ENCODE measurements around the gene STIM1. TPM values are rescaled to one million over a fixed set of nuclear protein-coding genes. Genes with fewer than 3 reads are reported as not detected.

The STIM1 gene
- 28.7 and 35.6 TPM in 2 replicates for total RNA-seq

GRCh38 chr11:3854977-3855807 lies at the start of gene STIM1:
TSS of gene STIM1 (plus strand) at chr11:3855664. CDS start at chr11:3856271, 607 bp downstream.

DNA sequence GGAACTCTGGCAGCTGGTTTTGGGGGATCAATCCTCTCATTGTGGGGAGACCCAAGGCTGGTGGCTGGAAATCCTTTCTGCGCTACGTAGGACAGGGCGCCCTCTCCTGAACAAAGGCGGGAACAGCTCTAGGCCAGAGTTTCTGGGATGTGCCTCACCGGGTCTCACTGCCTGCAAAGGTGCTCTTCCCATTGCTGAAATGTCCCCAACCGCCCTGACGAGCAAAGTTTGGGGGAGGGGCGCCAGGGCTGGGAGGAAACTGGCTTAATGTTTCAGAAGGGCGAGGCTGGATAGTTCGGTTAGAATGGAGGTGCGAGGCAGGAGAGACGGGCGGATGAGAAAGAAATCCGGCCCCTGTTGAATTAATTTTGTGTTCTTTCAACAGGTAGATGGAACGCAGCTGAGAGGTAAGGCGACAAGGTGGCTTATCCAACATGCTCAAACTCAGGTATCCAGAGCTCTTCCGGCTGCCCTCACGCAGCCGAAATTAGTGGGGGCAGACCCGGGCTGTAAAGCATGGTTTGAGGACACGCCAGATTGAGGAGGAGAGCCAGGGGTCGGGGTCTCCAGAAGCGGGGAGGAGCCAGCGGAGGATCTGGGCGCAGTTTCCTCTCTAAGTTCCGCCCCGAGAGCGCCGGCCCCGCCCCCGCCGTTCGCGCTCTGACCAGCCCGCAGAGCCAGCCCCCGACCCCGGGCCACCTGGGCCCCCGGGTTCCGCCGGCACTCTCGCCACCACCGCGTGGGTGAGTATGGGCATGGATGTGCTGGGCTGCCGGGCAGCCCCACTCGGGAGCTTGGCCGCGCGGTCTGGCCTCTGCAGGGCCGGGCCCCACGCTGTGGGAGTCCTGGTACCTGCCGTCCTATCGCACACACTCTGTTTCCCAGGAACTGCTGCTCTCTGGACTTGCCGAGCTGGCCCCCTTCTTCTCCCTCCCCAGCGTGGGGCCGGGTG lies 47.3 kb upstream of the STIM1 start, which contains the start of gene PGAP2:
Gene PGAP2 (plus strand): TSS at position 652 of the 952 bp plus-strand sequence. CDS start 2,700 bp downstream, outside the sequence.

DNA sequence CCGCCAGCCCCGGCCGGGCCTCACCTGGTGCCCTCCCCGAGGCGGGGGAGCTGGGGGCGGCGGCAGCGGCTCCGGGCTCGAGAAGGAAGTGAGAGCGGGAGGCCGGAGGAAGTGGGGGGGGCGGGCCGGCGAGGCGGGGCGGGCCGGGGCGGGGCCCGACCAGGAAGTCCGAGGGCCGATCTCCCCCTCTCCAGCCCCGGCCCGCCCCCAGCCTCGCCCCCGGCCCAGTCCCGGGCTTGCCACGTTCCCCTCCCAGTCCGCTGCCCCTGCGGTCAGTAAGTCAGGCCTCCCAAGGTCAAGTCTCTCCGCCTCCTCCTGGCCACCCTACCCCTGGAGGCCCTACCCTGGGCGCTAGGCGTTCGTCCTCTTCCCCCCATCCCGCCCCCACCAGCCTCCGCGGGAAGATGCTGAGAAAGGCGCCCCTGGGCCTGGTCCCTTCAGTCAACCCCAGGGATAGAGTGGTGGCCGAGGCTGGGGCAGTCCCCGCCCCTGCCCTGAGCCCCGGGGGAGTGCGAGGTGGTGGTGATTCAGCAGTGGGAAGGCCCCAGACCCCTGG lies 14.5 kb upstream of the STIM1 start, which contains the start of gene RHOG:
Gene RHOG (minus strand): TSS at position 90 of the 556 bp plus-strand sequence. CDS start 12,821 bp downstream, outside the sequence.

DNA sequence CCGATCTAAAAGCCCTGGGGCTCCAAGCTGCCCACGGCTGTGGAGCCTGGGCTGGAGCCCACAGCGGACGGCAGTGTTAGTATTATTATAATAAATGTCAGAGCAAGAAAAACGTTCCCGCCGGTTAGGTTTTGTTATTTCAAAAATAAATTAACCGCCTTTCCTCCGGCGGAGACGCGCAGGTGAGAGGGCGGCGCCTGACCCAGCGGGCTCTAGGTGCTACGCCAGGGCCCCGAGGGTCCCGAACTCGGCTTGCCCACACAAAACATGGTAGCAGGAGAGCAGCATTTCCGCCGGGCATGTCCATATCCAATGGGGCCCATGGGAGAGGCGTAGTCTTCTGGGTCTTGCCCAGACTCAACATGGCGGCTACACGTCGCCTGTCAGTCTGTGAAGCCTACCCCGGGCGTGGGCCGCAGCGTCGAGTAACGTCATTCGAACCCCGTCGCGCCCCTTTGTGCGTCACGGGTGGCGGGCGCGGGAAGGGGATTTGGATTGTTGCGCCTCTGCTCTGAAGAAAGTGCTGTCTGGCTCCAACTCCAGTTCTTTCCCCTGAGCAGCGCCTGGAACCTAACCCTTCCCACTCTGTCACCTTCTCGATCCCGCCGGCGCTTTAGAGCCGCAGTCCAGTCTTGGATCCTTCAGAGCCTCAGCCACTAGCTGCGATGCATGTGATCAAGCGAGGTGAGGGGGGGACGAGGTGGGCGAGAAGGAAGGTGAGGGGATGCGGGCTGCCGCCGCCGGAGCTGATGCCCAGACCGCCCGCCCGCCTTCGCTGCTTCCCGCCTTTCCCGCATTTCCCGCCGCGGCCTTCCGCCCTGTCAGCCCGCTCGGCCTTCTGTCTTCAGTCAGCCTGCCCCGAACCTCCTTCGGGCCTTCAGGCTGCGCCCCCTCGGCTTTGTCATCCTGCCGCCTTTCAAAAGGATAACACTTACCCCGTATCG lies 239.2 kb downstream of the STIM1 start, which contains the start of gene RRM1:
Gene RRM1 (plus strand): TSS at position 452 of the 944 bp plus-strand sequence. CDS start 214 bp downstream, at position 666.

Other genes starting within 250 kb of the STIM1 start
- gene ART5, start 213.7 kb upstream of the STIM1 start, total RNA-seq = not detected in 2 replicates
- not detected in 2 replicates for gene ART1, start 210.5 kb upstream of the STIM1 start, total RNA-seq
- gene CHRNA10, start 184.3 kb upstream of the STIM1 start, total RNA-seq = 0.59 and 0.88 TPM in 2 replicates
- 76.6 and 133 TPM in 2 replicates for gene NUP98, start 58.1 kb upstream of the STIM1 start, total RNA-seq
- 3.9 and 11.0 TPM in 2 replicates for gene PGAP2, start 47.1 kb upstream of the STIM1 start, total RNA-seq
- gene RHOG, start 14.7 kb upstream of the STIM1 start, total RNA-seq = 9.2 and 19.7 TPM in 2 replicates
- 50.8 and 93.0 TPM in 2 replicates for gene RRM1, start 239.1 kb downstream of the STIM1 start, total RNA-seq

Data from smooth muscle cell of the umbilical artery (primary cell).